Mesodermal cell (in vitro differentiated cells): ENCODE results near the gene INPP5D.

Experiments used
- H3K27ac ChIP-seq: 2 replicates; pipeline ENCODE4 v1.7.0; 2013; ENCODE audit warnings: mild to moderate bottlenecking, low read depth, low read length, moderate library complexity; ENCODE audit not compliant: severe bottlenecking
- H3K36me3 ChIP-seq: 2 replicates; pipeline ENCODE4 v1.7.1; 2013; ENCODE audit warnings: mild to moderate bottlenecking, low read length, moderate library complexity; ENCODE audit not compliant: control insufficient read depth, insufficient read depth
- H3K4me1 ChIP-seq: one replicate; pipeline ENCODE4 v1.7.1; 2013; ENCODE audit warnings: mild to moderate bottlenecking, low read length; ENCODE audit not compliant: insufficient read depth, control insufficient read depth, poor library complexity, severe bottlenecking
- H3K4me3 ChIP-seq: 2 replicates; pipeline ENCODE4 v1.7.0; 2013; ENCODE audit warnings: low read length, control low read depth, mild to moderate bottlenecking; ENCODE audit not compliant: insufficient read depth, poor library complexity, severe bottlenecking; ENCODE audit errors: extremely low read depth
- H3K9me3 ChIP-seq: 2 replicates; pipeline ENCODE4 v1.7.1; 2013; ENCODE audit warnings: mild to moderate bottlenecking, low read length, moderate library complexity; ENCODE audit not compliant: control insufficient read depth
- WGBS, 2 experiments: methylation state at CpG; one replicate each; pipeline ENCODE4 v1.1.5; 2013; ENCODE audit warnings: missing lambda C conversion rate in 2 of 2; ENCODE audit not compliant: insufficient coverage in 2 of 2; 5-methylcytosine and 5-hydroxymethylcytosine counted together

Gene INPP5D

DNA sequence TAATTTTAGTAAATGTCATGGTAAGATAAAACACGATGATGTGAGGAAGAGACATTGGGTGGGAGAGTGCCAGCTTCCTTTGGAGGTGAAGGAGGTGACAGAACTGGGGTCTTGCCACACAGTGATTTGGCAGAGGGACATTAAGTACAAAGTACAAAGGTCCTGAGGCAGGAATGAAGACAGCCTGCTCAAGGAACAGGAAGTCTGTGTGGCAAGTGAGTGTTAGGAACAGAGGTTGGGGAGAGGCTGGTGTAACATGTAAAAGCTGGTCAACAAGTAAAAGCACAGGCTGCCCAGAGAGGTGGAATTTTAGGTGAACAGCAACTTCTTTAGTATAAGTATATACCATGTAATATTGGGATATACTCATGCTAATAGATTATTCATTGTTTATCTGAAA, 73.1 kb downstream of the INPP5D start:
- H3K27ac ChIP-seq: no peak overlapping the region
- no peaks in the 10 kb centered on the region for H3K9me3 ChIP-seq
- H3K4me3 ChIP-seq: no peak overlapping the region
- no peaks in the 10 kb centered on the region for H3K36me3 ChIP-seq
- WGBS, 2 experiments: 92 to 94% methylated on average over 1 of the region's 1 CpG
- no peaks in the 10 kb centered on the region for H3K4me1 ChIP-seq

DNA sequence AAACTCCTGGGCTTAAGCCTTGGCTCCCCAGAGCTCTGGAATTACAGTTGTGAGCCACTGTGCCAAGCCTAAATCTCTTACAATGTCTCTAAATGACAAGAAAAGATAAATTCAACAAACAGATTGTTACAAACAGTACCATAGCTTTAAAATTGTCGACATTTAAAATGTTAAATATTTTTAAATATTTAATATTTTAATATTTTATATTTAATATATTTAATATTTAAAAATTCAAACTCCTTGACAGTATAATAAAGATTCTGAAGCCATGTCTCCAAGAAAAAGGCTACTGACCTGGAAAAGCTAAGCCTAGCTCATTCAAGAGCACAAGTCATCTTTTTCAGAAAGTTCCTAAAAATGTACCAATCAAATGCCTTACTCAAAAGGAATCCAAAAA, 75.3 kb downstream of the INPP5D start:
- Histone ChIP-seq H3K4me1 (peaks cover 4% of the 10 kb centered on the region), H3K36me3 (no peaks in the 10 kb centered on the region), H3K4me3 (no peak overlapping the region), H3K9me3 (no peaks in the 10 kb centered on the region), H3K27ac (no peak overlapping the region)
- WGBS, 2 experiments: no CpG with 5 or more reads among the region's 1 CpG

DNA sequence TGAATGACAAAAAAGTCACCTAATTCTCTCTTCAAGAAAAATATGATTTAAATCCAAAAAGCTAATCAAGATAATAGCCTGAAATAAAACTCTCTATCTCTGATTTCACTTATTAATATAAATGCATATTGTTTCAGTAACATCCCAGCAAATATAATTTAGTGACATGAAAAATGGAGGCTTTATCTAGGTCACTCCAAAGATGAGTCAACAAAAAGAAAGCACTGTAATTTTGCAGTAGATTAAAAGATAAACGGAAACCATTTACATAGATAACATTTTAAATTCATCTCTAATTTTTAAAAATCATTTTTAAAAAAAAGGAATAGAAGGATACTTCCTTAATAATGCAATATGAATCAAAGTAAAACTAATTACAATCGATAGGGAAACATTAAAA, 76.9 kb downstream of the INPP5D start:
- WGBS, 2 experiments: no CpG with 5 or more reads among the region's 2 CpGs
- Histone ChIP-seq H3K36me3 (no peaks in the 10 kb centered on the region), H3K27ac (no peak overlapping the region), H3K4me3 (no peak overlapping the region), H3K9me3 (no peaks in the 10 kb centered on the region), H3K4me1 (peaks cover 4% of the 10 kb centered on the region)

- peaks cover 3% of the 10 kb centered on the region for H3K9me3 ChIP-seq
- no peak overlapping the region for H3K4me3 ChIP-seq
- no peaks in the 10 kb centered on the region for H3K36me3 ChIP-seq
- 60 to 90% methylated on average over 2 to 3 of the region's 5 CpGs for WGBS, 2 experiments
- H3K4me1 ChIP-seq: peaks cover 4% of the 10 kb centered on the region
- no peak overlapping the region for H3K27ac ChIP-seq
These were observed 80.0 kb downstream of the INPP5D start for GRCh38 chr2:233140077-233140585.

DNA sequence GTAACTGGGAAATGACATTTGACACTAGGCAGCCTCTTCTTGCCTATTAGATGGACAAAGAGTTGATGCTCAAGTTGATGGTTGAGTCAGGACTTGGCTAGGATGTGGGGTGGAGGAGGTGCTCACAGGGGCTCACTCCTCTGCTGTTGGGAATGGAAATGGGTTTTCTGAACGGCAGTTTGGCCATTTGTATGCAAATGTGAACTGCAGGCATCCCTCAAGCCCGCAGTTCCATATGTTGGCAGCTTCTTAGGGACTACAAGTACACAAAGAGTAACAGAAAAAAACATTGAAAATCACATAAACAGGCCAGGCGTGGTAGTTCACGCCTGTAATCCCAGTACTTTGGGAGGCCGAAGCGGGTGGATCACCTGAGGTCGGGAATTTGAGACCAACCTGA, 80.8 kb downstream of the INPP5D start:
- WGBS, 2 experiments: 64 to 65% methylated on average over 6 to 7 of the region's 7 CpGs
- Histone ChIP-seq H3K4me1 (peaks cover 4% of the 10 kb centered on the region), H3K9me3 (peaks cover 3% of the 10 kb centered on the region), H3K27ac (no peak overlapping the region), H3K36me3 (no peaks in the 10 kb centered on the region), H3K4me3 (no peak overlapping the region)

DNA sequence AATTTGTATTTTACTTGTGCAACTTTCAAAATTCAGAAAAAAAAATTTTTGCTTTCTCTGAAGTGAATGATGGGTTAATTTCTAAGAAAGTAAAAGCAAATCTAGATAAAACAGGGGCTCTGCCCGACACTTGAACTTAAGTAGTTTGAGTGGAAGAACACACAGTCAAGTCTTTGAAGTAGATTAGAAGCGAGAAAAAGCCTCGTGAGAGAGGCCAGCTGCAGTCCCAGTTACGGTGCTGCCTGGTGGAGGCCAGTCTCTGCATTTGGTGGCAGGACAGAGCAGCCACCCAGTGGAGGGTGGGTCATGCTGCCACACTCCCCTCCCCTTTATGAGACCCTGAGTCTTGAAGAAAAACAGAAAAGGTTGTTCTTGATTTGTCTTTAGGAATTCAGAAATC, 81.8 kb downstream of the INPP5D start:
- WGBS, 2 experiments: 73 to 74% methylated on average over 3 to 4 of the region's 4 CpGs
- Histone ChIP-seq H3K27ac (no peak overlapping the region), H3K9me3 (peaks cover 3% of the 10 kb centered on the region), H3K36me3 (no peaks in the 10 kb centered on the region), H3K4me3 (no peak overlapping the region), H3K4me1 (peaks cover 4% of the 10 kb centered on the region)

DNA sequence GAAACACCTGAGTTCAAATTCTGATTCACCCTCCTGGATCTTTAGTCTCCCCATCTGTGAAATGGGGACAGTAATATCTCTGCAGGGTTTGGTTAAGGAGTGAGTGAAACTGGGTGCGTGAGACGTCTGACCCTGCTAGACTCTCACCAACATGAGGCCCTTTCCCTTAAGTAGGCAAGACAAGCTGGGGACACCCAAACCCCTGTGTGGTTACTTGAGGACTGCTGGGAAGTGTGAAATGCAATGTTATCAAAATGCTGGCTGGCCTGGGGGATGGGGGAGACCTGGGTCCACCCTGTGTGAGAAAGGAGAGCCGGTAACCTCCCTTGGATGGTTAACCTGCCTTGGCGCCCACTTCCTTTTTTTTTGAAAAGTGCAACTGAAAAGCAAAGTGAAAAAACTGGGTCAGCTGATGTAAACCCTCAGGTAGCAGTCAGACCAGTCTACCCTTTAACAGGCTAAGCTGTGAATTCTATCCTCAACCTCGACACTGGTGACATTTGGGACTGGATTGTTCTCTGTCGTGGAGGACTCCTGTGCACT, 82.3 kb downstream of the INPP5D start:
- 75 to 81% methylated on average over 4 to 5 of the region's 6 CpGs for WGBS, 2 experiments
- Histone ChIP-seq H3K27ac (no peak overlapping the region), H3K4me1 (peaks cover 4% of the 10 kb centered on the region), H3K9me3 (peaks cover 3% of the 10 kb centered on the region), H3K36me3 (no peaks in the 10 kb centered on the region), H3K4me3 (no peak overlapping the region)

- WGBS, 2 experiments: 92 to 97% methylated on average over 3 of the region's 3 CpGs
- Histone ChIP-seq H3K9me3 (peaks cover 3% of the 10 kb centered on the region), H3K36me3 (no peaks in the 10 kb centered on the region), H3K27ac (no peak overlapping the region), H3K4me1 (peaks cover 4% of the 10 kb centered on the region), H3K4me3 (no peak overlapping the region)
These were observed 83.7 kb downstream of the INPP5D start for GRCh38 chr2:233143700-233144331.

- 91% methylated on average over 8 of the region's 8 CpGs for WGBS, 2 experiments
- no peaks in the 10 kb centered on the region for H3K36me3 ChIP-seq
- H3K4me1 ChIP-seq: no peaks in the 10 kb centered on the region
- H3K4me3 ChIP-seq: no peak overlapping the region
- peaks cover 3% of the 10 kb centered on the region for H3K9me3 ChIP-seq
- H3K27ac ChIP-seq: no peak overlapping the region
These were observed 85.6 kb downstream of the INPP5D start for GRCh38 chr2:233145726-233146125.

DNA sequence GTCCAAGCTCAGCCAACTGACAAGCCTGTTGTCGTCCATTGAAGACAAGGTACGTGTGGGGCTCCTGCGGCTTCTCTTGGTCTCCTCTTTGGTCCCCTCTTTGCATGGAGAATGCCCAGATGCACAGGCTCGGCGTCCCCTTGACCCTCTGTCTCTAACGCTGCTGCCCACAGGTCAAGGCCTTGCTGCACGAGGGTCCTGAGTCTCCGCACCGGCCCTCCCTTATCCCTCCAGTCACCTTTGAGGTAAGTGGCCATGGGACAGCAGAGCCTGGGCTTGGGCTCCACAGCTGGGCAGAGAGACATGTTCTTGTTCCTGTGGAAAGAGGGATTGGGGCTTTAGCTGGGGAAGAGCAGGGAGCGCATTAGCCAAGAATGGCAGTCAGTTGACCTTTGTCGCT, 86.1 kb downstream of the INPP5D start:
- peaks cover 3% of the 10 kb centered on the region for H3K9me3 ChIP-seq
- H3K4me1 ChIP-seq: no peaks in the 10 kb centered on the region
- no peaks in the 10 kb centered on the region for H3K36me3 ChIP-seq
- 78 to 80% methylated on average over 9 to 11 of the region's 11 CpGs for WGBS, 2 experiments
- H3K4me3 ChIP-seq: no peak overlapping the region
- no peak overlapping the region for H3K27ac ChIP-seq

DNA sequence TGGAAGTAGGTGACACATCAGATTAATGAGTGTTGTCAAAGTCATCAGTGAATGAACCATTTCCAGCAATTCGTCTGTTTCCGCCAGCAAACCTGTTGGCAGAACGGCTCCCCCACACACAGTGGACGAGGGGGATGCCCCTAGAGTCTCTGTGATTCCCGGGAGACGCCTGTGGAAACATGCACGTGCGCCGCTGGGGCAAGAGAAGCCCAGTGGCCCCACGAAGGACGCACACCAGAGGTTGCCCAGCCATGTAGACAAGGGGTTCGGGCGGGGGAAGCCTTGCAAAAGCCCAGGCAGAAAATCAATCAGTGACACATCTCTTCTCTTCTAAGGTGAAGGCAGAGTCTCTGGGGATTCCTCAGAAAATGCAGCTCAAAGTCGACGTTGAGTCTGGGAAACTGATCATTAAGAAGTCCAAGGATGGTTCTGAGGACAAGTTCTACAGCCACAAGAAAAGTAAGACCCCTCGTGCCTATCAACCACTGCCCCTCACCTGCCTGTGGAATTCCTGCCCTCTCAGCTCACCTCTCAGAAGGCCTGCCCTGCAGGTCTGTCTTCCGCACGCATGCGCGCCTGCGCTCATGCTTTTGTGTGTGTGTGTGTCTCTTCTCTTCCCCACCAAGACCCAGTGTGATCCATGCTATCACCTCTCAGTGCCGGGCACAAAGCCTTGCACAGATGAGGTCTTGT, 87.1 kb downstream of the INPP5D start:
- peaks cover 3% of the 10 kb centered on the region for H3K9me3 ChIP-seq
- H3K4me1 ChIP-seq: no peaks in the 10 kb centered on the region
- 81 to 85% methylated on average over 10 to 14 of the region's 22 CpGs for WGBS, 2 experiments
- H3K36me3 ChIP-seq: no peaks in the 10 kb centered on the region
- no peak overlapping the region for H3K4me3 ChIP-seq
- H3K27ac ChIP-seq: no peak overlapping the region
